A673 (cell line): ENCODE results near the gene LRRC1. TPM values are rescaled to one million over a fixed set of nuclear protein-coding genes. Genes with fewer than 3 reads are reported as not detected.
"Not testable (repeated sequence)": the region's sequence is repeated elsewhere in the genome, so short reads cannot be mapped to it uniquely, and the experiment has no call there.

Source experiments
- BruUV-seq: library from RNA; stranded (reverse); fragments of 400-500 nt; replicated peaks from 2 replicates; lab custom pipeline; 2021; lab: Mats Ljungman, UMichigan
- CTCF ChIA-PET: fragments of 300-600 bp; sonication (Branson Sonifier 250); formaldehyde crosslinking; loops from one replicate; lab custom pipeline; 2022; ENCODE audit warnings: antibody characterized with exemption; lab: Charles Lee
- POLR2A ChIA-PET: fragments of 300-600 bp; sonication (Branson Sonifier 250); formaldehyde crosslinking; loops from one replicate; lab custom pipeline; 2022; ENCODE audit warnings: antibody characterized with exemption; ENCODE audit not compliant: low non-redundant PET; lab: Charles Lee
- DNase-seq: peaks from one replicate; pipeline ENCODE4 v3.0.0-alpha.2; 2015; ENCODE audit warnings: low spot score
- H3K27ac ChIP-seq: fragments of 200-600 bp; sonication (generic); 2 replicates; pipeline ENCODE4 v1.5.1; 2016; ENCODE audit warnings: mixed run types, low read depth, mild to moderate bottlenecking, mixed read lengths, antibody characterized with exemption, low read length; ENCODE audit not compliant: poor library complexity, severe bottlenecking
- H3K27me3 ChIP-seq: fragments of 200-600 bp; sonication (generic); replicated peaks from 2 replicates; pipeline ENCODE4 v1.6.1; 2017; ENCODE audit warnings: mixed run types, low read depth, mild to moderate bottlenecking, mixed read lengths, antibody characterized with exemption, low read length; ENCODE audit not compliant: insufficient read depth, poor library complexity
- H3K36me3 ChIP-seq: fragments of 200-600 bp; sonication (generic); 2 replicates; pipeline ENCODE4 v1.6.1; 2016; ENCODE audit warnings: mixed run types, mild to moderate bottlenecking, mixed read lengths, antibody characterized with exemption, low read length; ENCODE audit not compliant: insufficient read depth, poor library complexity, severe bottlenecking
- H3K4me1 ChIP-seq: fragments of 200-600 bp; sonication (generic); 2 replicates; pipeline ENCODE4 v1.6.1; 2017; ENCODE audit warnings: mixed run types, mild to moderate bottlenecking, mixed read lengths, antibody characterized with exemption, low read length; ENCODE audit not compliant: insufficient read depth, poor library complexity, severe bottlenecking
- H3K4me3 ChIP-seq: fragments of 200-600 bp; sonication (generic); 2 replicates; pipeline ENCODE4 v1.5.1; 2016; ENCODE audit warnings: low read depth, mixed run types, mild to moderate bottlenecking, mixed read lengths, low read length; ENCODE audit not compliant: poor library complexity, severe bottlenecking
- H3K9me3 ChIP-seq: fragments of 200-600 bp; sonication (generic); 2 replicates; pipeline ENCODE4 v1.6.1; 2016; ENCODE audit warnings: mixed run types, low read depth, mild to moderate bottlenecking, mixed read lengths, antibody characterized with exemption, low read length; ENCODE audit not compliant: poor library complexity, severe bottlenecking
- CTCF ChIP-seq: fragments of 300-800, 200-600 bp; sonication (generic); conservative IDR thresholded peaks from 2 replicates; pipeline ENCODE4 v1.5.1; 2017; ENCODE audit warnings: low read depth, mild to moderate bottlenecking, antibody characterized with exemption, low read length, moderate library complexity, mixed read lengths
- EZH2 ChIP-seq: fragments of 200-600 bp; sonication (generic); IDR thresholded peaks from 2 replicates; pipeline ENCODE4 v1.6.1; 2017; ENCODE audit warnings: borderline replicate concordance, low read depth, mild to moderate bottlenecking, mixed read lengths, antibody characterized with exemption, low read length; ENCODE audit not compliant: poor library complexity, severe bottlenecking
- intact Hi-C: fragments of 100-400 bp; cut with micrococcal nuclease; formaldehyde crosslinking; loops from one replicate; pipeline ENCODE4 v1.10.0; 2022; ENCODE audit not compliant: unreplicated experiment
- total RNA-seq: library from RNA; stranded (reverse); gene quantifications from 2 replicates; pipeline ENCODE4 v1.2.3, GENCODE V29; 2021

Gene LRRC1
- total RNA-seq, 1 experiment from 2014 or later = 4.4 TPM

GRCh38 chr6:53805725-53806124 lies 10.9 kb downstream of the LRRC1 start:
- Histone ChIP-seq H3K4me3 (no peak overlapping the region), H3K27ac (no peak overlapping the region), H3K27me3 (no peaks in the 10 kb centered on the region), H3K9me3 (no peaks in the 10 kb centered on the region), H3K4me1 (peaks cover 37% of the 10 kb centered on the region), H3K36me3 (no peaks in the 10 kb centered on the region)
- TF ChIP-seq CTCF (no peak), EZH2 (no peak)
- ChIA-PET POLR2A (no interaction called here), CTCF (no interaction called here)
- DNase-seq = peak; percentile 74
- intact Hi-C loops = no loop called here
- BruUV-seq = no TSS peak

GRCh38 chr6:53807606-53808005 lies 12.8 kb downstream of the LRRC1 start:
- POLR2A ChIA-PET, H3K27me3 ChIP-seq, CTCF ChIA-PET, H3K4me3 ChIP-seq, H3K27ac ChIP-seq, BruUV-seq, DNase-seq, H3K9me3 ChIP-seq, intact Hi-C loops, H3K36me3 ChIP-seq: not testable (repeated sequence)
- H3K4me1 ChIP-seq = peaks cover 37% of the 10 kb centered on the region

- TF ChIP-seq CTCF (no peak), EZH2 (no peak)
- intact Hi-C loops = no loop called here
- Histone ChIP-seq H3K4me3 (no peak overlapping the region), H3K27me3 (no peaks in the 10 kb centered on the region), H3K4me1 (peaks cover 37% of the 10 kb centered on the region), H3K9me3 (no peaks in the 10 kb centered on the region), H3K36me3 (no peaks in the 10 kb centered on the region), H3K27ac (no peak overlapping the region)
- CTCF ChIA-PET = no interaction called here
- POLR2A ChIA-PET = no interaction called here
- BruUV-seq = no TSS peak
- peak; percentile 75 for DNase-seq
These were observed 13.6 kb downstream of the LRRC1 start for GRCh38 chr6:53808302-53808881.

GRCh38 chr6:53809691-53810090 lies 14.9 kb downstream of the LRRC1 start:
- H3K27ac ChIP-seq = no peak overlapping the region
- no TSS peak for BruUV-seq
- intact Hi-C loops = no loop called here
- no peaks in the 10 kb centered on the region for H3K9me3 ChIP-seq
- peaks cover 37% of the 10 kb centered on the region for H3K4me1 ChIP-seq
- no peak for DNase-seq
- ChIA-PET CTCF (no interaction called here), POLR2A (no interaction called here)
- TF ChIP-seq CTCF (no peak), EZH2 (no peak)
- no peaks in the 10 kb centered on the region for H3K36me3 ChIP-seq
- H3K27me3 ChIP-seq = no peaks in the 10 kb centered on the region
- H3K4me3 ChIP-seq = no peak overlapping the region
